Measurements from ENCODE around the gene GPR37L1.

DNA sequence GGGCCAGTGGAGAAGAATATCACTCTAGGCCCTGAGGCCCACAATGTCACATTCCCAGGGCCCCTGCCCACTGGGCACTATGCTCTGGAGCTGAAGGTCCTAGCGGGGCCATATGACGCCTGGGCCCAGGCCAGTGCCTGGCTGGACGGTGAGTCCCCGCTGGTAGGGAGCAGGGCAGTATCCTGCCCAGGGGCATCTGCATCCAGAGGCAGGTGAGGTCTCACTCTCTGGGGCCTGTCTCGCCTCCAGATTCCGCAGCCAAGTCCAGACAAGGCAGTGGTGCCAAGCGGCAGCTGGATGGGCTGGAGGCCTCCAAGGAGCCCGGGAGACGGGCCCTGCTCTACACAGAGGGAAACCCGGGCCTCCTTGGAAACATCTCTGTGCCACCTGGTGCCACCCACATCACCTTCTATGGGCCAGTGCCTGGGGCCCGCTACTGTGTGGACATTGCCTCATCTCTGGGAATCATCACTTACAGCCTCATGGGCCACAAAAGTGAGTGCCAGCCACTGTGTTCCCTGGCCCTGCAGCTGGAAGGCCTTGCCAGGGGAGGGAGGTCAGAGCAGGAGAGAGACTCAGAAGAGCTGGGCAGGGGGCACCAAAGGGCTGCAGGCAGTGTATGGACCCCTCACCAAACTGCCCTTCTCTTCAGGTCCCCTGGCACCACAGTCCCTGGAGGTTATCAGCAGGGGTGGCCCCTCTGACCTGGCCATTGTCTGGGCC is 48.7 kb downstream of the GPR37L1 start:
- TF ChIP-seq, protein P1, sequence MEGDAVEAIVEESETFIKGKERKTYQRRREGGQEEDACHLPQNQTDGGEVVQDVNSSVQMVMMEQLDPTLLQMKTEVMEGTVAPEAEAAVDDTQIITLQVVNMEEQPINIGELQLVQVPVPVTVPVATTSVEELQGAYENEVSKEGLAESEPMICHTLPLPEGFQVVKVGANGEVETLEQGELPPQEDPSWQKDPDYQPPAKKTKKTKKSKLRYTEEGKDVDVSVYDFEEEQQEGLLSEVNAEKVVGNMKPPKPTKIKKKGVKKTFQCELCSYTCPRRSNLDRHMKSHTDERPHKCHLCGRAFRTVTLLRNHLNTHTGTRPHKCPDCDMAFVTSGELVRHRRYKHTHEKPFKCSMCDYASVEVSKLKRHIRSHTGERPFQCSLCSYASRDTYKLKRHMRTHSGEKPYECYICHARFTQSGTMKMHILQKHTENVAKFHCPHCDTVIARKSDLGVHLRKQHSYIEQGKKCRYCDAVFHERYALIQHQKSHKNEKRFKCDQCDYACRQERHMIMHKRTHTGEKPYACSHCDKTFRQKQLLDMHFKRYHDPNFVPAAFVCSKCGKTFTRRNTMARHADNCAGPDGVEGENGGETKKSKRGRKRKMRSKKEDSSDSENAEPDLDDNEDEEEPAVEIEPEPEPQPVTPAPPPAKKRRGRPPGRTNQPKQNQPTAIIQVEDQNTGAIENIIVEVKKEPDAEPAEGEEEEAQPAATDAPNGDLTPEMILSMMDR (IDR thresholded peaks at IDR 0.05) = no peak
- no peak for TF ChIP-seq POLR2A (IDR thresholded peaks at IDR 0.05)

All from esophagus squamous epithelium (tissue), 4 donors.